Osteocyte (in vitro differentiated cells): ENCODE data around the gene EMILIN2. TPM values are rescaled to one million over a fixed set of nuclear protein-coding genes. Genes with fewer than 3 reads are reported as not detected.

Source experiments
- DNase-seq: peaks from one replicate; pipeline ENCODE4 v3.0.0; 2021; ENCODE audit warnings: mixed read lengths; ENCODE audit not compliant: unreplicated experiment; ENCODE audit errors: extremely low spot score
- H3K27ac Mint-ChIP-seq: one replicate; pipeline ENCODE4 v1.8.0; 2021; ENCODE audit warnings: mild to moderate bottlenecking, mixed read lengths; ENCODE audit not compliant: unreplicated experiment
- H3K27me3 Mint-ChIP-seq: one replicate; pipeline ENCODE4 v1.8.0; 2021; ENCODE audit warnings: mixed read lengths; ENCODE audit not compliant: unreplicated experiment
- H3K36me3 Mint-ChIP-seq: one replicate; pipeline ENCODE4 v1.8.0; 2021; ENCODE audit warnings: mixed read lengths; ENCODE audit not compliant: unreplicated experiment
- H3K4me1 Mint-ChIP-seq: one replicate; pipeline ENCODE4 v1.8.0; 2021; ENCODE audit warnings: mixed read lengths; ENCODE audit not compliant: unreplicated experiment
- H3K4me3 Mint-ChIP-seq: one replicate; pipeline ENCODE4 v1.8.0; 2021; ENCODE audit warnings: mild to moderate bottlenecking, moderate library complexity, mixed read lengths; ENCODE audit not compliant: unreplicated experiment
- H3K9me3 Mint-ChIP-seq: one replicate; pipeline ENCODE4 v1.8.0; 2021; ENCODE audit warnings: mixed read lengths; ENCODE audit not compliant: unreplicated experiment
- total RNA-seq: library from RNA; stranded (reverse); gene quantifications from 2 replicates; pipeline ENCODE4 v1.2.1, GENCODE V29; 2021
- TF ChIP-seq, protein P1 (sequence below): fragments of 200-600 bp; sonication (generic); IDR thresholded peaks from 2 replicates; pipeline ENCODE4 v1.5.0; 2021; ENCODE audit warnings: antibody characterized with exemption, mild to moderate bottlenecking, moderate library complexity

The EMILIN2 gene
- total RNA-seq, 1 donor from 2014 or later: 2.2 TPM

DNA sequence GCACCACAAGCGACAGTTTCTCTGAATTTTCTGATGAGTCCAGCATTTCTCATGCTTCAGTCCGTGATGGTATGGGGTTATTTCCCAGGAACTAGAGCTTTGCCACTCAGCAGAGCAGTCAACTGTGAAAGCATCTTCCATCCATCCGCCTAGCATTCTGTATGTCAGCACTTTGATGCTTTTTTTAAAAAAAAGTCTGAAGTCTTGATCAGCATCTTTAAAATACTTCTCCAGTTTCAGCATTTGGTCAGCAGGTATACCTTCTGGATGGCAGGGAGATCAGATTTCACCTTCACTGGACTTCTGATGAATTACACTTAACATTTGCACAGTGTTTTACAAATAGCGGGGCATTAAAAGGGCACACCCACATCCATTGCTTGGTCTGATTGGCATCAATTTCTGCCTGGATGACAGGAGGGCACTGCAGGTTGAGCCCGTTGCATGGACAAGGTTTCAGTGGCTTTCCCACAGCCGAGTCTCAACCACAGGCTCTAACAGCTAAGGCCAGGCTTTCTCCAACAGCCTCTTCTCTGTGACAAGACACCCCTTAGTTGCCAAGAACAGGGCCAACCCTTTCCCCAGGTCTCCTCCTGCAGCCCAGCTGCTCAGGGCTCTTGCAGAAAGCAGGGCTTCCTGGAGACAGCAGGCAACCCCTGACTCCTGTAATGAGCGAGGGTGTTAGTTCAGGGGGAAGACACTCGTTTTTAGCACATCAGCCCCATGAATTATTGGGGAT lies 54.0 kb downstream of the EMILIN2 start:
- no peaks in the 10 kb centered on the region for H3K27me3 Mint-ChIP-seq
- no peak for DNase-seq
- TF ChIP-seq, protein P1, sequence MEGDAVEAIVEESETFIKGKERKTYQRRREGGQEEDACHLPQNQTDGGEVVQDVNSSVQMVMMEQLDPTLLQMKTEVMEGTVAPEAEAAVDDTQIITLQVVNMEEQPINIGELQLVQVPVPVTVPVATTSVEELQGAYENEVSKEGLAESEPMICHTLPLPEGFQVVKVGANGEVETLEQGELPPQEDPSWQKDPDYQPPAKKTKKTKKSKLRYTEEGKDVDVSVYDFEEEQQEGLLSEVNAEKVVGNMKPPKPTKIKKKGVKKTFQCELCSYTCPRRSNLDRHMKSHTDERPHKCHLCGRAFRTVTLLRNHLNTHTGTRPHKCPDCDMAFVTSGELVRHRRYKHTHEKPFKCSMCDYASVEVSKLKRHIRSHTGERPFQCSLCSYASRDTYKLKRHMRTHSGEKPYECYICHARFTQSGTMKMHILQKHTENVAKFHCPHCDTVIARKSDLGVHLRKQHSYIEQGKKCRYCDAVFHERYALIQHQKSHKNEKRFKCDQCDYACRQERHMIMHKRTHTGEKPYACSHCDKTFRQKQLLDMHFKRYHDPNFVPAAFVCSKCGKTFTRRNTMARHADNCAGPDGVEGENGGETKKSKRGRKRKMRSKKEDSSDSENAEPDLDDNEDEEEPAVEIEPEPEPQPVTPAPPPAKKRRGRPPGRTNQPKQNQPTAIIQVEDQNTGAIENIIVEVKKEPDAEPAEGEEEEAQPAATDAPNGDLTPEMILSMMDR: no peak
- peaks cover 7% of the 10 kb centered on the region for H3K4me1 Mint-ChIP-seq
- no peaks in the 10 kb centered on the region for H3K9me3 Mint-ChIP-seq
- H3K27ac Mint-ChIP-seq: no peak overlapping the region
- H3K36me3 Mint-ChIP-seq: peaks cover 2% of the 10 kb centered on the region
- no peak overlapping the region for H3K4me3 Mint-ChIP-seq

DNA sequence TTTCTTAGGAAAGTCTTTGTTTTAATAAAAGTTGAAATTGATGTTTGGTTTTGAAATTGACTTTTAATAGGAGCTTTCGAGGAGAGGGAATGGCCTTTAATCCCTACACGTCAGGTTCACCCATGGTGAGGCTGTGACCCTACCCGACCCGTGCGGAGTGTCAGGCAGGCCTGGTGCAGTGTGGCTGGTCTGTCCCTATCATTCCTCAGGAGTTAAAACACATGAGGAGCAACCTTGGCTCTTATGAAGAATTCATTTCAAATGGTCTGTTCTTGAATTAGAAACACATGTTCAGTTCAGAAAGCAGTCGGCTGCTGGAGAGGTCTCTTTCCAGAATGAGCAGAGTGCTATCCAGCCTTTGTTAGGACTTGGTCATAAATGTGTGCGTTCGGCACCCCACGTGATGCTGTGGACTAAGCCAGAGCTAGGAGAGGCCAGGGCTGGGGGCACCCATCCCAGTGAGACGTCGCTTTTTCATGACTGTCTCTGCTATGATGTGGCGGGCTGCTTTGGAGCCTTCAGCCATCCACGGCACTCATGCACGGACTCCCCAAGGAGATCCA lies 54.7 kb downstream of the EMILIN2 start:
- H3K27ac Mint-ChIP-seq: no peak overlapping the region
- H3K4me1 Mint-ChIP-seq: peaks cover 7% of the 10 kb centered on the region
- TF ChIP-seq, protein P1: no peak
- H3K27me3 Mint-ChIP-seq: no peaks in the 10 kb centered on the region
- no peak overlapping the region for H3K4me3 Mint-ChIP-seq
- DNase-seq: no peak
- no peaks in the 10 kb centered on the region for H3K9me3 Mint-ChIP-seq
- H3K36me3 Mint-ChIP-seq: peaks cover 2% of the 10 kb centered on the region

DNA sequence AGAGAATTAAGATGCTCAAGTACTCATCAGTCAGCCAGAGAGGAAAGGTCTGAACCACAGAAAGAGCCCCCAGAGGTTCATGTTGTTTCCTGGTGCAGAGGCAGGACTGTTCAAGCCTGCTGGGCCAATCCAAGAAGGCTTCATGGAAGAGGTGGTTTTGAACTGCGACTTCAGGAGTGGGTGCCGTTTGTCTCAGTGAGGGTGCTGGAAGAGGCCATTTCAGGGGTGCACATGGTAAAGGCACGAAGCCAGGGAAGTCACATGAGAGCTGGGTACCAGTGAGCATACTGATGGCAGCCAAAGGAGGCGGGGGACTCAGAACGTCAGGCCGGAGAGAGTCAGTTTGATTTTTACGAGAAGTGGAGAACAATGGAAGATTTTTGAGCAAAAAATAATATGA lies 55.5 kb downstream of the EMILIN2 start:
- H3K9me3 Mint-ChIP-seq: no peaks in the 10 kb centered on the region
- peaks cover 2% of the 10 kb centered on the region for H3K36me3 Mint-ChIP-seq
- H3K27me3 Mint-ChIP-seq: no peaks in the 10 kb centered on the region
- H3K4me3 Mint-ChIP-seq: no peak overlapping the region
- H3K4me1 Mint-ChIP-seq: peaks cover 10% of the 10 kb centered on the region
- no peak for DNase-seq
- TF ChIP-seq, protein P1: no peak
- no peak overlapping the region for H3K27ac Mint-ChIP-seq

DNA sequence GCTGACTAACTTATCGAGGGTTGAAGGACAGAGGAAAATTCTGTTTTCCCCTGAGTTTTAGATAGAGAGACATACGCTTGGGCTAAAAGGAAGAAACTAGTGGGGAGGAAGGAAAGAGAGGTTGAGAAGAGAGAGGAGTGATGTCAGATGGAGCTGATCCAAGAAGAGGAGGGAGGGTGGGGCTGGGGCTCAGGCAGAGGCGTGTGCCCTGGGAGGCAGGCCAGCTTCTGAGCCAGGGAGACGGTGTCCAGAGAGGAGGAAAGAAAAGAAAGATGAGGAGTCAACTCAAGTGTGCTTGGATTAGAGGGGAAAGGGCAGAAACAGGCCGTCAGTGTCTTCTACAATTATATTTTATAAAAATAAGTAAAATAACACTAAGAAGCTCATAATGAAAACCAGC lies 56.2 kb downstream of the EMILIN2 start:
- H3K4me3 Mint-ChIP-seq: no peak overlapping the region

More for the DNA sequence above, 56.2 kb downstream of the EMILIN2 start:
- TF ChIP-seq, protein P1: no peak
- peaks cover 10% of the 10 kb centered on the region for H3K4me1 Mint-ChIP-seq
- peaks cover 2% of the 10 kb centered on the region for H3K36me3 Mint-ChIP-seq
- no peak overlapping the region for H3K27ac Mint-ChIP-seq
- H3K27me3 Mint-ChIP-seq: no peaks in the 10 kb centered on the region
- no peak for DNase-seq
- H3K9me3 Mint-ChIP-seq: no peaks in the 10 kb centered on the region
